Erythroblast (primary cell): Measurements from ENCODE around the gene GJA3.
A peak's percentile ranks its signal among the peaks of the same experiment; 100 is the strongest.

Experiments used
- GATA1 ChIP-seq: IDR thresholded peaks from 2 replicates; pipeline ENCODE4 v1.6.1; 2011; ENCODE audit warnings: low read depth, mild to moderate bottlenecking, control low read depth, low read length, moderate library complexity
- POLR2A ChIP-seq: IDR thresholded peaks from 2 replicates; pipeline ENCODE4 v1.6.1; 2011; ENCODE audit warnings: mild to moderate bottlenecking, low read length

DNA sequence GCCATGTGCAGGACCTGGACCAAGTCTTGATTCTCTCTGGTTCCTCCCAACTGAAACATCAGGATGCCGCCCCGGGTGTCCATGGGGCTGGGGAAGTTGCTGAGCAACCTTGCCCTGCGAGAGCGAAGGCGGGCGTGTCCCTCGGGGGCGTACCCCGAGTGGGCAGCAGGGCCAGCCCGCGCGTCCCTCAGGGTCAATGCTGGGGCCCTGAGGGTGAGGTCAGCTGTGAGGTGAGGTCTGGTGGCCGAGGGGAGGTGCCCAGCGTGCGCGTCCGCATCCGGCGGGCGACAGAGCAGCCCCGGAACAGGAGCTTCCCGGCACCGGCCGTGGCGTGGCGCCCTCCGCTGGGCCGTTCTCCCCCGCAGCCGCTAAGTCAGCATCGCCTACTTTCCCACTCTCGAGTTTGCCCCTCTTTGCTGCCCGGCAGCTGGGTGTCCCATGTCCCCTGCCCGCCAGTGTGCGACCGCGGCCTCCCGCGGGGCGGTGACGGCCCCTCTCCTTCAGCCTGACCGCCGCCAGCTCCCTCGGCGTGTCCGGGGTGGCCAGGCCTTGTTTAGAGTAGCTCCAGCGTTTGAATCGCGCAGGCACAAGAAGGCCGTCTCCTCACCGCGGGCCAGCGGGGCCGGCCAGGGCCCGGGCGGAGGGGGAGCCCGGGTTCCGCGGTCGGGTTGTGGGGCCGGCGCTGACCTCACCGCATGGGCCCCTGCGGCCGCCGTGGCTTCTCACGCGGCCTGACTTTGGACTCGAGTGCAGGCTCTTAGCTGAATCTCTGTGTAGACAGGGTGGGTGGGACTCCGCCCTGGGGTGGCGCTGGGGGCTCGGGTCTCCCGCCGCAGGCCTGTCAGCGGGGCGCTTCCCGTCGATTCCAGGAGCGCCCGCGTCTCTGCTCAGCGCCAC, 33.0 kb downstream of the GJA3 start:
- TF ChIP-seq POLR2A (peak; percentile 73), GATA1 (no peak)
